Endodermal cell (in vitro differentiated cells): ENCODE data around the gene VPS35L. TPM values are rescaled to one million over a fixed set of nuclear protein-coding genes. Genes with fewer than 3 reads are reported as not detected.

Experiments
- DNase-seq: peaks from one replicate; pipeline ENCODE4 v3.0.0-alpha.2; 2017
- H3K27ac ChIP-seq: 2 replicates; pipeline ENCODE4 v1.5.1; 2013; ENCODE audit warnings: mild to moderate bottlenecking, low read depth, low read length, moderate library complexity
- H3K27me3 ChIP-seq: 2 replicates; pipeline ENCODE4 v1.6.1; 2013; ENCODE audit warnings: mild to moderate bottlenecking, low read length, moderate library complexity; ENCODE audit not compliant: insufficient read depth, control insufficient read depth, poor library complexity, severe bottlenecking
- H3K36me3 ChIP-seq: 2 replicates; pipeline ENCODE4 v1.7.0; 2013; ENCODE audit warnings: mild to moderate bottlenecking, low read length, moderate library complexity; ENCODE audit not compliant: control insufficient read depth, insufficient read depth
- H3K4me1 ChIP-seq: one replicate; pipeline ENCODE4 v1.7.0; 2013; ENCODE audit warnings: low read length; ENCODE audit not compliant: control insufficient read depth, insufficient read depth
- H3K4me3 ChIP-seq: 2 replicates; pipeline ENCODE4 v1.5.1; 2013; ENCODE audit warnings: mild to moderate bottlenecking, low read length, moderate library complexity
- H3K9ac ChIP-seq: 2 replicates; pipeline ENCODE4 v1.6.1; 2013; ENCODE audit warnings: mild to moderate bottlenecking, low read length, moderate library complexity; ENCODE audit not compliant: poor library complexity, severe bottlenecking; ENCODE audit errors: extremely low read depth
- H3K9me3 ChIP-seq: 2 replicates; pipeline ENCODE4 v1.6.1; 2013; ENCODE audit warnings: mild to moderate bottlenecking, low read length, moderate library complexity; ENCODE audit not compliant: control insufficient read depth
- H3K27ac Mint-ChIP-seq: 2 replicates; pipeline ENCODE4 v1.8.0; 2020; ENCODE audit warnings: mixed read lengths
- H3K27me3 Mint-ChIP-seq: 2 replicates; pipeline ENCODE4 v1.8.0; 2021; ENCODE audit warnings: mild to moderate bottlenecking, mixed read lengths; ENCODE audit not compliant: insufficient read depth
- H3K36me3 Mint-ChIP-seq: 2 replicates; pipeline ENCODE4 v1.8.0; 2020; ENCODE audit warnings: low read depth, mixed read lengths
- H3K4me1 Mint-ChIP-seq: 2 replicates; pipeline ENCODE4 v1.8.0; 2020; ENCODE audit warnings: mixed read lengths
- H3K4me3 Mint-ChIP-seq: 2 replicates; pipeline ENCODE4 v1.8.0; 2020; ENCODE audit warnings: mild to moderate bottlenecking, moderate library complexity, mixed read lengths
- H3K9me3 Mint-ChIP-seq: 2 replicates; pipeline ENCODE4 v1.8.0; 2020; ENCODE audit warnings: mild to moderate bottlenecking, mixed read lengths
- WGBS, 2 experiments: methylation state at CpG; one replicate each; pipeline versions ENCODE4 v1.1.5 to v1.1.7; 2013; ENCODE audit warnings: missing lambda C conversion rate in 2 of 2, mixed read lengths in 1 of 2; ENCODE audit not compliant: insufficient coverage in 1 of 2, insufficient read length in 1 of 2; 5-methylcytosine and 5-hydroxymethylcytosine counted together
- total RNA-seq, 2 donors: library from RNA; stranded (reverse); fragmentation: NEBNext Ultra II Directional in 1 of 2; extraction: Animal tissue kit (Norgen Biotek cat#: 25700) in 1 of 2; gene quantifications; 2 replicates in 1 of 2; 3 replicates in 1 of 2; pipeline ENCODE4 v1.2.1, GENCODE V29; 2021
- TF ChIP-seq, protein P1 (sequence below): fragments of 200-600 bp; sonication (generic); conservative IDR thresholded peaks from 2 replicates; pipeline ENCODE4 v1.5.0; 2021; ENCODE audit warnings: antibody characterized with exemption, mild to moderate bottlenecking

The VPS35L gene
- total RNA-seq, 2 donors from 2014 or later: 61.5 to 82.0 TPM

DNA sequence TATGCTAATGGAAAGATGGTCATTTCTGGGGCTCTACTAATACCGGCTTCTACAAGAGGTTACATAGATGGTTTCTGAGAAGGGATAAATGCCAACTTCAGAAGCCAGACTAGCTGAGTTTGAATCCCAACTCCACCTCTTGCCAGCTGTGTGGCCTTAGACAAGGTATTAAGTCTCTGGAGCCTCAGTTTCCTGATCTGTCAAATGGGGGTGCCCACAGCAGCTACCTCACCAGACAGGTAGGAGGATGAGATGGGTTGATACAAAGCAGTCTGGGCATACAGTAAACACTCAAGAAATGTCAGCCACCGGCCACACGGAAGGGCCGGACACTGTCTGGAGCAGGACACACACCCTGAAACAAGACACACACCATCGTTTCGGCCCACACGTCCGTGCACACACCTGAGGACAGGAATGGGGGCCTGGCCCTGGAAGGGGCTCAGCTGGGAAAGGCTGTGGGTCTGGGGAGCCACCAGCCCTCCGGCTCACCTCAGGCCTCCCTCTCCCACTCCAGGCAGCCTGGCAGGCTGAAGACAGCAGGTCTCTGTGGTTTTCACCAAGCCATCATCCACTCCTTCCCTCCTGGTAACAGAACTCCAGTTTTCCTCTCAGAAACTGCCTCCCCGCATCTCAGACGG lies 157.0 kb downstream of the VPS35L start:
- Mint-ChIP-seq H3K9me3 (no peaks in the 10 kb centered on the region), H3K36me3 (peaks cover 54% of the 10 kb centered on the region), H3K4me1 (peaks cover 41% of the 10 kb centered on the region), H3K4me3 (no peak overlapping the region), H3K27me3 (no peaks in the 10 kb centered on the region), H3K27ac (no peak overlapping the region)
- H3K27ac ChIP-seq: no peak overlapping the region
- peaks cover 69% of the 10 kb centered on the region for H3K36me3 ChIP-seq
- H3K9me3 ChIP-seq: no peaks in the 10 kb centered on the region
- TF ChIP-seq, protein P1, sequence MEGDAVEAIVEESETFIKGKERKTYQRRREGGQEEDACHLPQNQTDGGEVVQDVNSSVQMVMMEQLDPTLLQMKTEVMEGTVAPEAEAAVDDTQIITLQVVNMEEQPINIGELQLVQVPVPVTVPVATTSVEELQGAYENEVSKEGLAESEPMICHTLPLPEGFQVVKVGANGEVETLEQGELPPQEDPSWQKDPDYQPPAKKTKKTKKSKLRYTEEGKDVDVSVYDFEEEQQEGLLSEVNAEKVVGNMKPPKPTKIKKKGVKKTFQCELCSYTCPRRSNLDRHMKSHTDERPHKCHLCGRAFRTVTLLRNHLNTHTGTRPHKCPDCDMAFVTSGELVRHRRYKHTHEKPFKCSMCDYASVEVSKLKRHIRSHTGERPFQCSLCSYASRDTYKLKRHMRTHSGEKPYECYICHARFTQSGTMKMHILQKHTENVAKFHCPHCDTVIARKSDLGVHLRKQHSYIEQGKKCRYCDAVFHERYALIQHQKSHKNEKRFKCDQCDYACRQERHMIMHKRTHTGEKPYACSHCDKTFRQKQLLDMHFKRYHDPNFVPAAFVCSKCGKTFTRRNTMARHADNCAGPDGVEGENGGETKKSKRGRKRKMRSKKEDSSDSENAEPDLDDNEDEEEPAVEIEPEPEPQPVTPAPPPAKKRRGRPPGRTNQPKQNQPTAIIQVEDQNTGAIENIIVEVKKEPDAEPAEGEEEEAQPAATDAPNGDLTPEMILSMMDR: no peak
- no peaks in the 10 kb centered on the region for H3K27me3 ChIP-seq
- no peak overlapping the region for H3K9ac ChIP-seq
- no peak for DNase-seq
- H3K4me1 ChIP-seq: peaks cover 13% of the 10 kb centered on the region
- H3K4me3 ChIP-seq: no peak overlapping the region
- whole genome bisulfite sequencing, 2 experiments: 96 to 97% methylated on average over 7 to 11 of the region's 11 CpGs

DNA sequence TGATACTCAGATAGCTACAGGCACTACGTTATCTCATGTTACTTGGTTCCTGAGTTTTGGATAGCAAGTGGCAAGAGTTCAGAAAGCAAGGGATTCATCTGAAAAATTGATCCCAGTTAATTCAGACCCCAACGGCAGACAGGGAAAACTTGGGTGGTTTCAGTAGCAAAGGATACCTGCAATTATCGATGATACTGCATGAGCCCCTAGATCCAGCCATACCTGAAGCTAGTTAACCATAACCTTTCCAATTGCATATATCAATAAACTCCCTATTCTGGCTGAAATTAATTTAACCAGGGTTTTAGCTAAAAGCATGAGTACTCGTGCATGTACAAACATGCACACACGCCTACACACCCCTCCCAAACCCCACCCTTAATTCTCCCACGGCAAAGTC lies 158.2 kb downstream of the VPS35L start:
- Mint-ChIP-seq H3K9me3 (no peaks in the 10 kb centered on the region), H3K36me3 (peaks cover 50% of the 10 kb centered on the region), H3K27ac (no peak overlapping the region), H3K4me3 (no peak overlapping the region), H3K27me3 (no peaks in the 10 kb centered on the region), H3K4me1 (peaks cover 38% of the 10 kb centered on the region)
- Histone ChIP-seq H3K9ac (no peak overlapping the region), H3K36me3 (peaks cover 63% of the 10 kb centered on the region), H3K9me3 (no peaks in the 10 kb centered on the region), H3K27me3 (no peaks in the 10 kb centered on the region), H3K4me1 (peaks cover 11% of the 10 kb centered on the region), H3K27ac (no peak overlapping the region), H3K4me3 (no peak overlapping the region)
- DNase-seq: no peak
- 93 to 97% methylated on average over 4 to 6 of the region's 6 CpGs for WGBS, 2 experiments
- TF ChIP-seq, protein P1: no peak

DNA sequence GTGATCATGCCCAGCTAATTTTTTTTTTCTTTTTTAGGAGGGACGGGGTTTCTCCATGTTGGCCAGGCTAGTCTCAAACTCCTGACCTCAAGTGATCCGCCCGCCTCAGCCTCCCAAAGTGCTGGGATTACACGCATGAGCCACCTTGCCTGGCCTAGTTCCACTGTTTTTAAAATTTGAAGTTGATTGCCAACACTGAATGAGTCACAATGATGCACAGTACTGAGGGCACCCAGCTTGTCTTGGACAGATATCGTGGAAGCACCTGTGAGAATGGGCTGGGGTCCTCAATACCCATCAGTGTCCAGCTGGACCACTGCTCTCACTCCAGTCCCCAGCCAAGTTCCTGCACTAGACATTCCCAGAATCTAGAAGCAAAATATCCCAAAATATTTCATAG lies 160.1 kb downstream of the VPS35L start:
- Histone ChIP-seq H3K27me3 (no peaks in the 10 kb centered on the region), H3K27ac (no peak overlapping the region), H3K36me3 (peaks cover 49% of the 10 kb centered on the region), H3K4me3 (no peak overlapping the region), H3K9ac (no peak overlapping the region), H3K9me3 (no peaks in the 10 kb centered on the region), H3K4me1 (peaks cover 8% of the 10 kb centered on the region)
- peaks cover 36% of the 10 kb centered on the region for H3K4me1 Mint-ChIP-seq
- no peak overlapping the region for H3K4me3 Mint-ChIP-seq
- H3K36me3 Mint-ChIP-seq: peaks cover 32% of the 10 kb centered on the region
- WGBS, 2 experiments: 85 to 97% methylated on average over 2 to 5 of the region's 5 CpGs
- no peak overlapping the region for H3K27ac Mint-ChIP-seq
- H3K9me3 Mint-ChIP-seq: no peaks in the 10 kb centered on the region
- DNase-seq: no peak
- TF ChIP-seq, protein P1: no peak
- H3K27me3 Mint-ChIP-seq: no peaks in the 10 kb centered on the region
